Right lobe of liver (tissue), 6 donors: Measurements from ENCODE around the gene MKRN1. TPM values are rescaled to one million over a fixed set of nuclear protein-coding genes. Genes with fewer than 3 reads are reported as not detected.
"Not testable (repeated sequence)": the region's sequence is repeated elsewhere in the genome, so short reads cannot be mapped to it uniquely, and the experiment has no call there.

Experiments
- ATAC-seq, 4 donors: fragments of 200-7000 bp; cut with Tn5 transposase; one replicate each; pipeline ENCODE4 v1.9.1; 2020; ENCODE audit warnings: mild to moderate bottlenecking in 4 of 4, moderate library complexity in 4 of 4
- DNase-seq, 3 donors: peaks; one replicate each; pipeline ENCODE4 v3.0.0-alpha.2; 2020
- H3K27ac ChIP-seq, 3 donors: fragments of 200-600 bp; one replicate each; pipeline ENCODE4 v1.8.0; 2022
- H3K27me3 ChIP-seq, 2 donors: fragments of 200-600 bp; one replicate each; pipeline ENCODE4 v1.8.0; 2022
- H3K36me3 ChIP-seq, 4 donors: fragments of 200-600 bp; sonication (generic) in 1 of 4; one replicate each; pipeline versions ENCODE4 v1.5.1 to v1.8.0; 2017 to 2022; ENCODE audit warnings: control low read depth in 1 of 4
- H3K4me1 ChIP-seq, 4 donors: fragments of 200-600 bp; sonication (generic) in 1 of 4; one replicate each; pipeline versions ENCODE4 v1.5.1 to v1.8.0; 2017 to 2022; ENCODE audit warnings: control low read depth in 1 of 4
- H3K4me3 ChIP-seq, 3 donors: fragments of 200-600 bp; one replicate each; pipeline ENCODE4 v1.8.0; 2022
- H3K9me3 ChIP-seq, 4 donors: fragments of 200-600 bp; sonication (generic) in 1 of 4; one replicate each; pipeline versions ENCODE4 v1.5.1 to v1.8.0; 2017 to 2022; ENCODE audit warnings: control low read depth in 1 of 4
- POLR2A ChIP-seq: fragments of 450-650 bp; IDR thresholded peaks from one replicate; pipeline ENCODE4 v1.6.1; 2017; ENCODE audit warnings: antibody characterized with exemption, mild to moderate bottlenecking
- WGBS: methylation state at CpG from one replicate; pipeline ENCODE4 v1.1.6; 2018; ENCODE audit warnings: low coverage, low lambda C conversion rate; ENCODE audit not compliant: insufficient coverage; ENCODE audit errors: missing lambda C conversion rate; 5-methylcytosine and 5-hydroxymethylcytosine counted together
- intact Hi-C, 2 donors: fragments of 100-400 bp; cut with DNase I; formaldehyde crosslinking; loops; one replicate each; pipeline versions ENCODE4 v1.11.2 to v1.14.1; 2022
- total RNA-seq, 6 experiments: library from RNA; depleted of rRNA in 2 of 6; stranded (reverse); fragments of >200 nt in 2 of 6; fragmentation: NEBNext Ultra II Directional in 3 of 6; extraction: Animal tissue kit (Norgen Biotek cat#: 25700) in 3 of 6; gene quantifications; one replicate each; pipeline versions ENCODE4 v1.1.0 to v1.2.4, GENCODE V29; 2016 to 2023
- TF ChIP-seq, protein P1 (sequence below), 4 donors: fragments of 200-600 bp in 3 of 4; fragments of 450-650 bp in 1 of 4; IDR thresholded peaks; one replicate each; pipeline versions ENCODE4 v1.5.1 to v1.8.0; 2016 to 2022; ENCODE audit warnings: antibody characterized with exemption in 4 of 4, mild to moderate bottlenecking in 2 of 4
- donor health status: DM: no; HTN: yes; CAD: no.
- donor health status: DM: no; HTN: no; CAD: no.
- donor health status: DM: no; HTN: no; CAD: no.
- donor health status: DM: no; HTN: yes; CAD: no.
- donor health status: DM: no; HTN: yes; CAD: no.

The MKRN1 gene
- total RNA-seq, 6 experiments from 2014 or later, result 27.0 to 49.3 (median 32.8) TPM

DNA sequence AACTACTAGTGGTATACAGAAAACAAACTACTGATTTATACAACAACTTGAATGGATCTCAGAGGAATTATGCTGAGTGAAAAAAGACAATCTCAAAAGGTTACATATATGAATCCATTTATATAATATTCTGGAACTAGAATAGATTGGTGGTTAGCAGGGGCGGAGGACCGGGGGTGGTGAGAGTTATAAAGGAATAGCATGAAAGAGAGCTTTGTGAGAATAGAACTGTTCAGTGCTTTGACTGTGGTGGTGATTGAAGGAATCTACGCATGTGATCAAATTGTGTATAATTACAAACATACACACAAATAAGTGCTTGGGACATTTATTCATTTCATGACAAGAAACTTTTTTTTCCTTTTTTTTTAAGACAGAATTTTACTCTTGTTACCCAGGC, 55.8 kb downstream of the MKRN1 start:
- Histone ChIP-seq H3K27me3 (no peaks in the 10 kb centered on the region), H3K4me3 (no peak overlapping the region), H3K36me3 (no peaks in the 10 kb centered on the region), H3K27ac (no peak overlapping the region), H3K9me3 (no peaks in the 10 kb centered on the region), H3K4me1 (no peaks in the 10 kb centered on the region)
- TF ChIP-seq POLR2A, result no peak
- WGBS, result 89% methylated on average over 3 of the region's 3 CpGs
- ATAC-seq (no peak), DNase-seq (no peak)
- intact Hi-C loops, result no loop called here

DNA sequence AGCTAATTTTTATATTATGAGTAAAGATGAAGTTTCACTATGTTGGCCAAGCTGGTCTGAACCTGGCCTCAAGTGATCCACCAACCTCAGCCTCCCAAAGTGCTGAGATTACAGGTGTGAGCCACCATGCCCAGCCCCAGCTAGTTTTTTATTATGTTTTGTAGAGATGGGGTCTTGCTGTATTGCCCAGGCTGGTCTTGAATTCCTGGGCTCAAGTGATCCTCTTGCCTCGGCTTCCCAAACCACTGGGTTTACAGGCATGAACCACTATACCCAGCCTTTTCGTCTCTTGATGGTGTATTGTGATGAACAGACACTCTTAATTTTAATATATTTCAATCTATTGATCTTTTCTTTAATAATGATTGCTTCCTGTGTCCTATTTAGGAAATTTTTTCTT, 57.8 kb downstream of the MKRN1 start:
- Histone ChIP-seq H3K9me3 (no peaks in the 10 kb centered on the region), H3K36me3 (no peaks in the 10 kb centered on the region), H3K27ac (no peak overlapping the region), H3K4me3 (no peak overlapping the region), H3K4me1 (no peaks in the 10 kb centered on the region), H3K27me3 (no peaks in the 10 kb centered on the region)
- TF ChIP-seq, protein P1, sequence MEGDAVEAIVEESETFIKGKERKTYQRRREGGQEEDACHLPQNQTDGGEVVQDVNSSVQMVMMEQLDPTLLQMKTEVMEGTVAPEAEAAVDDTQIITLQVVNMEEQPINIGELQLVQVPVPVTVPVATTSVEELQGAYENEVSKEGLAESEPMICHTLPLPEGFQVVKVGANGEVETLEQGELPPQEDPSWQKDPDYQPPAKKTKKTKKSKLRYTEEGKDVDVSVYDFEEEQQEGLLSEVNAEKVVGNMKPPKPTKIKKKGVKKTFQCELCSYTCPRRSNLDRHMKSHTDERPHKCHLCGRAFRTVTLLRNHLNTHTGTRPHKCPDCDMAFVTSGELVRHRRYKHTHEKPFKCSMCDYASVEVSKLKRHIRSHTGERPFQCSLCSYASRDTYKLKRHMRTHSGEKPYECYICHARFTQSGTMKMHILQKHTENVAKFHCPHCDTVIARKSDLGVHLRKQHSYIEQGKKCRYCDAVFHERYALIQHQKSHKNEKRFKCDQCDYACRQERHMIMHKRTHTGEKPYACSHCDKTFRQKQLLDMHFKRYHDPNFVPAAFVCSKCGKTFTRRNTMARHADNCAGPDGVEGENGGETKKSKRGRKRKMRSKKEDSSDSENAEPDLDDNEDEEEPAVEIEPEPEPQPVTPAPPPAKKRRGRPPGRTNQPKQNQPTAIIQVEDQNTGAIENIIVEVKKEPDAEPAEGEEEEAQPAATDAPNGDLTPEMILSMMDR (IDR thresholded peaks at IDR 0.05), result no peak
- no peak for TF ChIP-seq POLR2A
- WGBS, result 75% methylated on average over 2 of the region's 2 CpGs
- intact Hi-C loops, result no loop called here
- DNase-seq (no peak), ATAC-seq (no peak)

DNA sequence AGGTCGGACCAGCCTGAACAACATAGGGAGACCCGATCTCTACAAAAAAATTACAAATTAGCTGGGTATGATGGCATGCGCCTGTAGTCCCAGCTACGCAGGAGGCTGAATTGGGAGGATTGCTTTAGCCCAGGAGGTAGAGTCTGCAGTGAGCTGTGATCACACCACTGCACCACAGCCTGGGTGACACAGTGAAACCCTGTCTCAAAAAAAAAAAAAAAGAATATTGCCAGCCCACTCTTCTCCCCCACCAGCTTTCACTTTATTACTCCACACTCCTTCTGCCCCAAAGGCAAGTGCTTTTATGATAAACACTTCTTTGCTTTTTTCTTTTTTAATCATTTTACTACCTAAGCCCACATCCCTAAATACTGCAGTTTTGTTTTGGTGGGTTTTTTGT, 60.7 kb downstream of the MKRN1 start:
- Histone ChIP-seq H3K4me1 (no peaks in the 10 kb centered on the region), H3K36me3 (no peaks in the 10 kb centered on the region), H3K27ac (no peak overlapping the region), H3K27me3 (no peaks in the 10 kb centered on the region), H3K9me3 (no peaks in the 10 kb centered on the region), H3K4me3 (no peak overlapping the region)
- no peak for DNase-seq
- 83% methylated on average over 1 of the region's 4 CpGs for WGBS
- intact Hi-C loops, result no loop called here
- no peak for TF ChIP-seq POLR2A
- TF ChIP-seq, protein P1 (IDR thresholded peaks at IDR 0.05), result no peak
- no peak for ATAC-seq

DNA sequence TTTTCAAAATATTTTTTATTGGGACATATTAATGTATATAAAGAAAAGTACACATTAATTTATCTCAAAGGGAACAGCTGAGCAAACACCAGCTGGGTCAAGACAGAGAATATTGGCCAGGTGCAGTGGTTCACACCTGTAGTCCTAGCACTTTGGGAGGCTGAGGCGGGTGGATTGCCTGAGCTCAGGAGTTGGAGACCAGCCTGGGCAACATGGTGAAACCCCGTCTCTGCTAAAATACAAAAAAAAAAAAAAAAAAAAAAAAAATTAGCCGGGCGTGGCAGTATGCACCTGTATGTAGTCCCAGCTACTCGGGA, 61.2 kb downstream of the MKRN1 start:
- H3K4me3 ChIP-seq, DNase-seq, H3K27me3 ChIP-seq, intact Hi-C loops, H3K27ac ChIP-seq, H3K9me3 ChIP-seq, H3K4me1 ChIP-seq, H3K36me3 ChIP-seq, ATAC-seq: not testable (repeated sequence)
- WGBS, result 84% methylated on average over 5 of the region's 5 CpGs

DNA sequence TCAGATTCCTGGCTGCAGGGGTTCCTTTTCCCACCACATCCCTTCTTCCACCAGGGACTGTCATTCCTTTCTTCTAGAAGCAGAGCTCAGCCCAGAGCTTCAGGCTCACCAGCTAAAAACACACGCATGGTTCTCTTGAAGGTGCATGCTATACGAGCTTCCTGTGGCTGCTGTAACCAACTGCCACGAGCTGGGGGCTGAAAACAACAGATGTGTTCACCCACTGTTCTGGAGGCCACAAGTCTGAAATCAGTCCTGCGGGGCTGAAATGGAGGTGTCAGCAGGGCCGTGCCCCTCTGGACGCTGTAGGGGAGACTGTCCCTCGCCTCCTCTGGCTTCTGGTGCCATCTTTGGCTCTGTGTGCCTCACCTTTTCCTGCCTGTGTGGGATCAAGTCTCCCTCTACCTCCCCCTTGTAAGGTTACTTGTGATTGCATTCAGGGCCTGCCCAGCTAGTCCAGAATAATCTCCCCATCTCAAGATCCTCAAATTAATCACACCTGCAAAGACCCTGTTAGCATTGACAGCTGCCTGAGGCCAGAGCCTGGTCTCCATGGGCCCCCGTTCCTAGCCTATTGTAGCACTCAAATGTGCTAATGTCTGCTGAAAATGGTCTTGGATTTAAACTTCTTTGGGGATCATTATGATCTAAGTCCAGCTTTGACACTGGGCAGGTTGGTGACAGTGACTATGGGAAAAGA, 61.7 kb downstream of the MKRN1 start:
- DNase-seq (no peak), ATAC-seq (no peak)
- intact Hi-C loops, result no loop called here
- Histone ChIP-seq H3K4me1 (no peaks in the 10 kb centered on the region), H3K9me3 (no peaks in the 10 kb centered on the region), H3K4me3 (no peak overlapping the region), H3K27ac (no peak overlapping the region), H3K36me3 (no peaks in the 10 kb centered on the region), H3K27me3 (no peaks in the 10 kb centered on the region)
- no peak for TF ChIP-seq POLR2A
- TF ChIP-seq, protein P1 (IDR thresholded peaks at IDR 0.05), result no peak
- 100% methylated on average over 1 of the region's 8 CpGs for WGBS

DNA sequence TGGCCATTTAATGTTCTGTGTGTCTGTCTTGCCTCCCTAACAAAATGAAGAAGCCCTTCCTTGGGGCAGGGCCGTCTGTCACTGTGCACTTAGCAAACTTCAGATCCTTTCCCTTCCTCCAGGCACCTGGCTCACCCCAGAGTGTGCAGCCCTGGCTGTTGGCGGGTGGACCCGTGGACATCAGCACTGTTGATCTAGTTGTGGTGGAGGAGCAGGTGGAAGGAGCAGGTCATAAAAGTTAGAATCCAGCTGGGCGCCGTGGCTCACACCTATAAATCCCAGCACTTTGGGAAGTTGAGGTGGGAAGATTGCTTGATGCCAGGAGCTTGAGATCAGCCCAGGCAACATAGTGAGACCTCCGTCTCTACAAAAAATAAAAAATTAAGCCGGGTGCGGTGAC, 62.7 kb downstream of the MKRN1 start:
- intact Hi-C loops, result no loop called here
- Histone ChIP-seq H3K4me3 (no peak overlapping the region), H3K9me3 (no peaks in the 10 kb centered on the region), H3K36me3 (no peaks in the 10 kb centered on the region), H3K4me1 (no peaks in the 10 kb centered on the region), H3K27ac (no peak overlapping the region), H3K27me3 (no peaks in the 10 kb centered on the region)
- 74% methylated on average over 4 of the region's 8 CpGs for WGBS
- DNase-seq (no peak), ATAC-seq (no peak)
- TF ChIP-seq POLR2A, result no peak
- TF ChIP-seq, protein P1 (IDR thresholded peaks at IDR 0.05), result no peak

DNA sequence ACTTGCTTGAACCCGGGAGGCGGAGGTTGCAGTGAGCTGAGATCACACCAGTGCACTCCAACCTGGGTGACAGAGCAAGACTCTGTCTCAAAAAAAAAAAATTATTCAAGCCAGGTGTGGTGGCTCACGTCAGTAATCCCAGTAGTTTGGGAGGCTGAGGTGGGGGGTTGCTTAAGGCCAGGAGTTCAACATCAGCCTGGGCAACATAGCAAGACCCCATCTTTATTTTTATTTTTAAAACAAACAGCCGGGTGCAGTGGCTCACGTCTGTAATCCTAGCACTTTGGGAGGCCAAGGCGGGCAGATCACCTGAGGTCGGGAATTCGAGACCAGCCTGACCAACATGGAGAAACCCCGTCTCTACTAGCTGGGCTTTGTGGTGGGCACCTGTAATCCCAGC, 63.5 kb downstream of the MKRN1 start:
- H3K4me1 ChIP-seq, ATAC-seq, H3K36me3 ChIP-seq, H3K27me3 ChIP-seq, H3K4me3 ChIP-seq, H3K9me3 ChIP-seq, DNase-seq, intact Hi-C loops, H3K27ac ChIP-seq: not testable (repeated sequence)
- WGBS, result 93% methylated on average over 8 of the region's 9 CpGs
